Measurements from ENCODE around the gene CARD9. TPM values are rescaled to one million over a fixed set of nuclear protein-coding genes. Genes with fewer than 3 reads are reported as not detected.

CARD9 gene
- total RNA-seq, 2 donors from 2014 or later = 0.78 to 1.3 TPM

DNA sequence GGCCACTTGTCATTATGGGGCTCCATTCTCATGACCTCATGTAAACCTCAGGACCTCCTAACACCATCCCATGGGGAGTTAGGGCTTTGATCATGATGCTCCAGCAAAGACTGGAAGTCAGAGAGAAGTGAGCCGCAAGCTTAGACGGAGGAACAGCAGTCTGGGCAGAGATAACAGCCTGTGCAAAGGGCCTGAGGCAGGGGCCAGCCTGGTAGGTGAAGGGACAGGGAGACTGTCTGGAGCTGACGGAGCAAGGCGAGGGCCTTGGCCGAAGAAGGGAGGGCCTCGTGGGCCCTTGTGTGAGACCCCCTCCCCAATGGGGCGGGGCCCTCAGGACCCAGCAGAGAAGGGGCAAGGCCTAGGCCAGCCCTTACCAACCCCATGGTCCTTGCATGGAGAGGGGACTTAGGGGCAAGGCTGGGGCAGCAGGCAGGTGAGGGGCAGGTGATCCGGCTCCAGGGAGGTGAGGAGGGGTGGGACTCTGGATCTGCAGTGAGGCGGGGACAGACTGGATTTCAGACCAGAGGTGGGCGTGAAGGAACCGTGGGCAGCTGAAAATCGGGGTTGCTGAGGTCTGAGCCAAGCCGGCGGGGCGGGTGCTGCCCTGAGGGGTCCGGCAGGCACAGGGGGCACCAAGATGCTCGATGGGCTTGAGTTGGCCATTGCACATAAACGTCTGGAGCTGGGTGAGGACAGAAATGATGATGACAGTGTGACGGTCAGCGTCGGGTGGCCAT, 28.8 kb downstream of the CARD9 start:
- Histone ChIP-seq H3K4me3 (no peak overlapping the region), H3K27me3 (no peaks in the 10 kb centered on the region), H3K27ac (no peak overlapping the region), H3K9me3 (no peaks in the 10 kb centered on the region), H3K36me3 (replicated peaks in 1 of 2; ENCODE audit: insufficient read depth in 1 of 2, low read depth in 2 of 2) (no peaks in the 10 kb centered on the region), H3K4me1 (peaks cover 45% of the 10 kb centered on the region)
- intact Hi-C loops (cut with DNase I) = no loop called here
- ATAC-seq (no peak), DNase-seq (no peak)
- 79 to 82% methylated on average over 21 of the region's 21 CpGs for WGBS, 2 donors
- TF ChIP-seq POLR2A (IDR thresholded peaks at IDR 0.05) = no peak

DNA sequence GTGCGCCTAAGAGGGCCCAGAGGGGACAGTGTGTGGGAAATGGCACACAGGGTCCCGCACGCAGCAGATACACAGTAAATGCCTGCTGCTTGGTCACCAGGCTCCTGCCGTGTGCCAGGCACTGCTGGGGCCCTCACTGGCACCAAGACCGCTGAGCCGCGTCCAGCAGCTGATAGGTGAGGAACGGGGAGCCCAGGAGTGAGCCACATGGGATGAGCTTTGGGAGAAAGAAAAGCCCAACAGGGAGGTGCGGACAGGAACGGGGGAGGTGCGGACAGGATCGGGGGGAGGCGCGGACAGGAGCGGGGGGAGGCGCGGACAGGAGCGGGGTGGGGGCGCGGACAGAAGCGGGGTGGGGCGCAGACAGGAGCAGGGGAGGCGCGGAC, 29.6 kb downstream of the CARD9 start:
- H3K4me1 ChIP-seq = peaks cover 54% of the 10 kb centered on the region

DNA sequence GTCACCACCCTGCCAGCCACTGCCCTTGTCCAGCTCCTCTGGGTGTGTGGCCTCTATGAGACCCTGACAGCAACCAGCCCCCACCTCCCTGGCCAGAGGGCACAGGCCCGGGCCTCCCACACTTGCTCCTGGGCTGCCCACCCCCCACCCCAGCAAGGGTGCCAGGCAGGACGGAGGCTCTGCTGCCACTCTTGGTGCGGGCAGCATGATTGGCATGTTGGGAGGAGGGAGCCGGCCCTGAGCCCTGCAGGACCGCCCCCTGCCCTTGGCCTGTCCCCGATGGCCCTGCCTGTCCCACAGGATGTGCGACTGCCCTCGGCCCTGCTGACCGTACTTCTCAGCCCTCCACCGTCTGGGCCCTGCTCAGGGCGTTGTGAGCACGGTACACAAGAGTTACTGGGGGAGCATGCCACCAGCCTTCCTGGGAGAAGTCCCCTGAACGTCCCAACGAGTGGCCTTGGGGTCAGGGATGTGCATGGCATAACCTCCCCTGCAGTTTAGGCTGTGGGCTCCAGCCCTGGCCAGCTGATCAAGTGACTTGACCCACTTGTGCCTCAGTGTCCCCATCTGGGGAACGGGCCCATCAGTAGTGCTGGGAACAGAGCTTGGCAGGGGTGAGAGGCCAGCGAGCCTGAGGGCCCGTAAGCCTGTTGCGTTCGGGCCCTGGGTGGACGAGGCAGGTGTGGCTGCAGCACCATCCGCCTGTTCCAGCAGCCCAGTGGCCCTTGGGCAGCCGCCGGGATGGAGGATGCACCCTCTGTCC, 30.2 kb downstream of the CARD9 start:
- DNase-seq (peak; percentile 74 to 84 (median 78)), ATAC-seq (peak; percentile 26)
- H3K9me3 ChIP-seq = no peaks in the 10 kb centered on the region
- WGBS, 2 donors = 46% methylated on average over 23 of the region's 23 CpGs; no CpG with 5 or more reads in 1 of the 2 donors
- no peaks in the 10 kb centered on the region for H3K27me3 ChIP-seq
- H3K4me3 ChIP-seq = peak overlapping the region in 1 of 2 donors; percentile 35
- peaks cover 59% of the 10 kb centered on the region for H3K4me1 ChIP-seq
- H3K36me3 ChIP-seq (replicated peaks in 1 of 2; ENCODE audit: insufficient read depth in 1 of 2, low read depth in 2 of 2) = no peaks in the 10 kb centered on the region
- H3K27ac ChIP-seq = peak overlapping the region; percentile 93 to 97 (median 95)
- TF ChIP-seq, protein P1, sequence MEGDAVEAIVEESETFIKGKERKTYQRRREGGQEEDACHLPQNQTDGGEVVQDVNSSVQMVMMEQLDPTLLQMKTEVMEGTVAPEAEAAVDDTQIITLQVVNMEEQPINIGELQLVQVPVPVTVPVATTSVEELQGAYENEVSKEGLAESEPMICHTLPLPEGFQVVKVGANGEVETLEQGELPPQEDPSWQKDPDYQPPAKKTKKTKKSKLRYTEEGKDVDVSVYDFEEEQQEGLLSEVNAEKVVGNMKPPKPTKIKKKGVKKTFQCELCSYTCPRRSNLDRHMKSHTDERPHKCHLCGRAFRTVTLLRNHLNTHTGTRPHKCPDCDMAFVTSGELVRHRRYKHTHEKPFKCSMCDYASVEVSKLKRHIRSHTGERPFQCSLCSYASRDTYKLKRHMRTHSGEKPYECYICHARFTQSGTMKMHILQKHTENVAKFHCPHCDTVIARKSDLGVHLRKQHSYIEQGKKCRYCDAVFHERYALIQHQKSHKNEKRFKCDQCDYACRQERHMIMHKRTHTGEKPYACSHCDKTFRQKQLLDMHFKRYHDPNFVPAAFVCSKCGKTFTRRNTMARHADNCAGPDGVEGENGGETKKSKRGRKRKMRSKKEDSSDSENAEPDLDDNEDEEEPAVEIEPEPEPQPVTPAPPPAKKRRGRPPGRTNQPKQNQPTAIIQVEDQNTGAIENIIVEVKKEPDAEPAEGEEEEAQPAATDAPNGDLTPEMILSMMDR (IDR thresholded peaks at IDR 0.05) = no peak
- no peak for TF ChIP-seq POLR2A (IDR thresholded peaks at IDR 0.05)
- intact Hi-C loops (cut with DNase I) = no loop called here

More for the DNA sequence above, 29.6 kb downstream of the CARD9 start:
- peak overlapping the region in 1 of 4 donors; percentile 97 for H3K27ac ChIP-seq
- ATAC-seq = no peak
- no peak for DNase-seq
- TF ChIP-seq, protein P1 (IDR thresholded peaks at IDR 0.05) = no peak
- TF ChIP-seq POLR2A (IDR thresholded peaks at IDR 0.05) = no peak
- intact Hi-C loops (cut with DNase I) = no loop called here
- no peak overlapping the region for H3K4me3 ChIP-seq
- 90 to 94% methylated on average over 22 to 24 of the region's 24 CpGs for WGBS, 2 donors
- no peaks in the 10 kb centered on the region for H3K9me3 ChIP-seq
- no peaks in the 10 kb centered on the region for H3K27me3 ChIP-seq
- no peaks in the 10 kb centered on the region for H3K36me3 ChIP-seq (replicated peaks in 1 of 2; ENCODE audit: insufficient read depth in 1 of 2, low read depth in 2 of 2)

DNA sequence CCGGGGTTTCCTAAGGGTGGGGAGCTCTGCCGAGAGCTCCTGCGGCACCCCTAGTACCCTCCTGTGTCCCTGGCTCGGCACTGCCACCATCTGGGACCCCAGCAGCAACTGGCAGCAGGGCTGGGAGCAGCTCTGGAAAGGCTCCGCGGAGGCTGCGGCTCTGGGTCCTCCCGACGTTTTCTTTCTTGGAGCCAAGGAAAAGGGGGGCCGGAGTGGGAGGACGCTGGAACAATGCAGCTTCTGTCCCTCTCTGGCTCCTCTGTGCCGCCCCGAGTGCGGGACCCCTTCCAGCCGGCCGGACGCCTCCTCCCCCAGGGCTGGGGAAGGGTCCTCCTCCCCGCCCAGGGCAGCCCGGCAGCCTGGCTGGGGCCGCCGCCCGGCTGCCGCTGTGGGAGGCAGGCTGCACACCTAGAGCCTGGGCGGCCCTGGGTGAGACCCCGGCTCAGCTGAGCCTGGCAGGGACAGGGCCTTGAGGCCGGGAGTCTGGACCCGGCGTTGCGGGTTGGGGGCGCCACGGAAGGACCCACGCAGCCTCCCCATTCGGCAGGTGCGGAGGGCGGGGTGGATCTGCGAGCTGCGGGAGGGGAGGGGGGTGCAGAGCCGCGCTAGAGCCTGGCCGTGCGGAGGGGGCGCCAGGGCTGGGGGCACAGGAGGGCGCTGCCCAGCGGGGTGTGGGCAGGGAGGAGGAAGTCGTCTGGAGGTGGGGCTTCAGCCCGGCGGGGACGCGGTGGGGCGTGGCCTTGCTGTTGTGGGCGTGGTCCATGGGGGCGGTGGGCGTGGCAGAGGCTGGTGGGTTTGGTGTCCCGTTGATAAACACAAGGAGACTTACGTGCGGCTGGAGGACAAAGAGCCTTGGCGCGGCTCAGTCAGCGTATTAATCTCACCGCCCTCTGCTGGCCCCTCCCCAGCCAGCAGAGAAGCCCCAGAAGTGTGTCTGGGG, 31.0 kb downstream of the CARD9 start:
- Histone ChIP-seq H3K9me3 (no peaks in the 10 kb centered on the region), H3K36me3 (replicated peaks in 1 of 2; ENCODE audit: insufficient read depth in 1 of 2, low read depth in 2 of 2) (no peaks in the 10 kb centered on the region), H3K4me3 (peak overlapping the region; percentile 6 to 35), H3K27ac (peak overlapping the region; percentile 93 to 97 (median 95)), H3K4me1 (peaks cover 62% of the 10 kb centered on the region), H3K27me3 (no peaks in the 10 kb centered on the region)
- 3 to 5% methylated on average over 26 to 59 of the region's 60 CpGs for WGBS, 2 donors
- TF ChIP-seq, protein P1 (IDR thresholded peaks at IDR 0.05) = peak in 4 of 7 experiments; percentile 15 to 28 (median 24)
- peak; percentile 90 to 92 (median 90) for TF ChIP-seq POLR2A (IDR thresholded peaks at IDR 0.05)
- DNase-seq (peak; percentile 92 to 97 (median 94)), ATAC-seq (peak; percentile 71)
- intact Hi-C loops (cut with DNase I) = no loop called here
